T-cell (primary cell): ENCODE measurements around the gene DAPK2. TPM values are rescaled to one million over a fixed set of nuclear protein-coding genes. Genes with fewer than 3 reads are reported as not detected.

Experiments used
- ATAC-seq, 4 experiments: fragments of 200-7000 bp in 3 of 4; fragments of 150-1000 bp in 1 of 4; cut with Tn5 transposase; replicated peaks in 1 of 4; 1 replicate in 3 of 4; 2 replicates in 1 of 4; pipeline ENCODE4 v1.10.0; 2021; ENCODE audit warnings: moderate library complexity in 3 of 4, mild to moderate bottlenecking in 2 of 4, moderate number of reproducible peaks in 1 of 4
- CTCF ChIA-PET, 2 donors: fragments of 300-600 bp; sonication (Branson Sonifier 250); formaldehyde crosslinking; loops; one replicate each; lab custom pipeline; 2022; ENCODE audit warnings: antibody characterized with exemption in 2 of 2; lab: Charles Lee
- POLR2A ChIA-PET, 2 donors: fragments of 300-600 bp; sonication (Branson Sonifier 250); formaldehyde crosslinking; loops; one replicate each; lab custom pipeline; 2022; ENCODE audit warnings: antibody characterized with exemption in 2 of 2; lab: Charles Lee
- DNase-seq, 35 experiments: peaks; one replicate each; pipeline versions ENCODE4 v3.0.0 to v3.0.0-alpha.2; 2013 to 2023
- H3K27ac ChIP-seq: one replicate; pipeline ENCODE4 v1.5.1; 2013; ENCODE audit warnings: low read length
- H3K27me3 ChIP-seq, 2 experiments: replicated peaks in 1 of 2; 1 replicate in 1 of 2; 2 replicates in 1 of 2; pipeline versions ENCODE4 v1.6.1 to v1.7.0; 2013; ENCODE audit warnings: low read length in 1 of 2, mixed read lengths in 1 of 2; ENCODE audit not compliant: control insufficient read depth in 2 of 2, insufficient read depth in 2 of 2; ENCODE audit errors: extremely low read depth in 1 of 2
- H3K36me3 ChIP-seq, 2 donors: 1 replicate in 1 of 2; 2 replicates in 1 of 2; pipeline versions ENCODE4 v1.6.1 to v1.7.0; 2013; ENCODE audit warnings: low read length in 1 of 2; ENCODE audit not compliant: control insufficient read depth in 2 of 2, insufficient read depth in 1 of 2; ENCODE audit errors: extremely low read depth in 1 of 2
- H3K4me1 ChIP-seq, 2 experiments: 1 replicate in 1 of 2; 2 replicates in 1 of 2; pipeline versions ENCODE4 v1.6.1 to v1.7.0; 2013; ENCODE audit warnings: low read length in 2 of 2, mixed read lengths in 1 of 2; ENCODE audit not compliant: insufficient read depth in 2 of 2, control insufficient read depth in 1 of 2; ENCODE audit errors: extremely low read depth in 1 of 2
- H3K4me3 ChIP-seq, 2 donors: 1 replicate in 1 of 2; 2 replicates in 1 of 2; pipeline versions ENCODE4 v1.5.1 to v1.7.0; 2013; ENCODE audit warnings: mild to moderate bottlenecking in 2 of 2, low read length in 1 of 2, moderate library complexity in 1 of 2; ENCODE audit not compliant: control insufficient read depth in 1 of 2; ENCODE audit errors: extremely low read depth in 1 of 2
- H3K9me3 ChIP-seq: 2 replicates; pipeline ENCODE4 v1.7.0; 2013
- H3K27ac Mint-ChIP-seq, 2 donors: one replicate each; pipeline ENCODE4 v1.8.0; 2020 to 2021; ENCODE audit warnings: mild to moderate bottlenecking in 2 of 2, mixed read lengths in 2 of 2
- H3K27me3 Mint-ChIP-seq, 2 donors: one replicate each; pipeline ENCODE4 v1.8.0; 2021 to 2022; ENCODE audit warnings: mixed read lengths in 2 of 2
- H3K36me3 Mint-ChIP-seq: one replicate; pipeline ENCODE4 v1.8.0; 2021; ENCODE audit warnings: mixed read lengths
- H3K4me1 Mint-ChIP-seq, 3 donors: one replicate each; pipeline ENCODE4 v1.8.0; 2020 to 2022; ENCODE audit warnings: mixed read lengths in 3 of 3, mild to moderate bottlenecking in 1 of 3
- H3K4me3 Mint-ChIP-seq, 3 donors: one replicate each; pipeline ENCODE4 v1.8.0; 2020 to 2022; ENCODE audit warnings: mild to moderate bottlenecking in 3 of 3, mixed read lengths in 3 of 3, moderate library complexity in 3 of 3
- H3K9me3 Mint-ChIP-seq, 3 donors: one replicate each; pipeline ENCODE4 v1.8.0; 2020 to 2022; ENCODE audit warnings: mixed read lengths in 3 of 3
- WGBS: methylation state at CpG from one replicate; pipeline ENCODE4 v1.1.5; 2013; ENCODE audit warnings: missing lambda C conversion rate; ENCODE audit not compliant: insufficient coverage; 5-methylcytosine and 5-hydroxymethylcytosine counted together
- total RNA-seq, 35 experiments: library from RNA in 6 of 35; stranded (reverse) in 6 of 35; fragments of 120-200 nt in 1 of 35; gene quantifications; one replicate each; pipeline versions ENCODE4 v1.2.1 to v1.2.4 and lab custom pipeline; 2013 to 2026

The DAPK2 gene
- total RNA-seq, 5 donors from 2014 or later (not counting 1 experiment from before 2014, with no cell fraction given): 0.78 to 23.5 (median 6.1) TPM

GRCh38 chr15:63945838-63946298 lies 100.4 kb downstream of the DAPK2 start:
- Mint-ChIP-seq H3K36me3 (no peaks in the 10 kb centered on the region), H3K27me3 (no peaks in the 10 kb centered on the region), H3K9me3 (no peaks in the 10 kb centered on the region), H3K4me3 (no peak overlapping the region), H3K27ac (no peak overlapping the region), H3K4me1 (peaks cover 13 to 24% (median 18%) of the 10 kb centered on the region in 3 donors)
- H3K9me3 ChIP-seq: no peaks in the 10 kb centered on the region
- no peak overlapping the region for H3K4me3 ChIP-seq
- DNase-seq: no peak
- no peak for ATAC-seq
- no peak overlapping the region for H3K27ac ChIP-seq
- CTCF ChIA-PET: interaction anchor here (0.6 to 3.2 kb wide), 18 partner anchors 9 to 434 kb away, joined by 3 to 19 read pairs (median 4); partner anchors contain the start of gene DAPK2 (in 1 of the 2)
- no peaks in the 10 kb centered on the region for H3K27me3 ChIP-seq
- H3K4me1 ChIP-seq: peaks cover 0 to 12% of the 10 kb centered on the region in 2 experiments
- no peaks in the 10 kb centered on the region for H3K36me3 ChIP-seq
- over 99% methylated on average over 7 of the region's 9 CpGs for WGBS
- POLR2A ChIA-PET: no interaction called here

DNA sequence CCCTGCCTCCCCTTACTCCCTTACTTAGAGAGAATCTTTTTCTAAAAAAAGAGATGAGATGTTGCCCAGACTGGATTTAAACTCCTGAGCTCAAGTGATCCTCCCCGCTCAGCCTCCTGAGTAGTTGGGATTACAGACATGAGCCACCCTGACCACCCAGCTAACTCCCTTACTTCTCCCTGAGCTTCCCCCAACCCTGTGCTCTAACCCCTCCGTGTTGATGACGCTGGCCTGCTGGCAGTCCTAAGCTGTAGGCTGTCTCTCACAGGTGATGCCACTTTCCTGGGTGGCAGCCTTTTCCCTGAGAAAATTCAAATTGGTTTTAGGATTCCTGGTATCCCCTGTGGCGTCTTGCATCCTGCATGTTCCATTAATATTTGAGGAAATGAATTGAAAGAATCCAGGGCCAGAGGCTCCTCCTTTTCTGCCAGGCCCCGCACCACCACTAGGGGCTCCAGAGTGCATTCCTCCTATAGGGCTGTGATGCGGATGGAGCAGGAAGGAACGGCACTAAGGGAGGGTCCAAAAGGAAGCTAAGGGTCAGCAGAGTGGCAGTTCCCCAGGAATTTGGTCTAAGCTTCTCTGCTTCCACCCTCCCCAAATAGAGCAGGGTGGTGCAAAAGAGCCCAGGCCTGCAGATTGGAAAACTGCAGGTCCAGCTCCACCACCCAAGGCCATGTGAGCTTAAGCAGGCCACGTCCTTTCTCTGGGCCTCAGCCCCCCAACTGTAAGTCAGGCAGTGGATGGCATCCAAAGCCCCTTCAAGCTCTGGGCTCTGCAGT lies 101.1 kb downstream of the DAPK2 start:
- Mint-ChIP-seq H3K27me3 (no peaks in the 10 kb centered on the region), H3K27ac (peak overlapping the region; percentile 8 to 74), H3K36me3 (no peaks in the 10 kb centered on the region), H3K9me3 (no peaks in the 10 kb centered on the region), H3K4me3 (peak overlapping the region in 1 of 3 donors; percentile 13), H3K4me1 (peaks cover 13 to 28% (median 20%) of the 10 kb centered on the region in 3 donors)
- H3K4me3 ChIP-seq: no peak overlapping the region
- H3K27me3 ChIP-seq: no peaks in the 10 kb centered on the region
- ATAC-seq (peak; percentile 81 to 91 (median 89)), DNase-seq (peak; percentile 11 to 73 (median 58))
- H3K9me3 ChIP-seq: no peaks in the 10 kb centered on the region
- WGBS: 93% methylated on average over 3 of the region's 8 CpGs
- no peak overlapping the region for H3K27ac ChIP-seq
- POLR2A ChIA-PET: no interaction called here
- no peaks in the 10 kb centered on the region for H3K36me3 ChIP-seq
- H3K4me1 ChIP-seq: peaks cover 0 to 14% of the 10 kb centered on the region in 2 experiments
- CTCF ChIA-PET: interaction anchor here (0.5 to 3.2 kb wide), 21 partner anchors 9 to 826 kb away, joined by 3 to 19 read pairs (median 4); partner anchors contain the start of gene DAPK2 (in 2 of the 2)

DNA sequence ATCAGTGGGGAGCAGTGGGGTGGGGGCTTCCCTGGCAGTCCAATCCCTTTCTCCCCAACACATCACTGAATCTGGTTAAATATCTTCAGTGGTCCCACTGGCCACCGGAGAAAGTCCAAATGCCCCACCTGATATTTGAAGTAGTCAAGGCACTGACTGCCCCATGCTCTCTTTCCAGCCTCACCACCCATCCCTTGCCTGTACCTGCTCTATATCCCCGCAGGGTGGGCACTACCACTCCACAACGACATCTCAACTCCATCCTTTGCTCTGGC lies 101.7 kb downstream of the DAPK2 start:
- no peaks in the 10 kb centered on the region for H3K27me3 Mint-ChIP-seq
- ATAC-seq (no peak), DNase-seq (no peak)
- H3K36me3 ChIP-seq: no peaks in the 10 kb centered on the region
- peaks cover under 1 to 20% of the 10 kb centered on the region in 2 experiments for H3K4me1 ChIP-seq
- H3K27ac Mint-ChIP-seq: peak overlapping the region; percentile 8 to 49
- ChIA-PET POLR2A (no interaction called here), CTCF (interaction anchor here (0.5 to 3.2 kb wide), 6 partner anchors 10 to 826 kb away, joined by 3 to 19 read pairs (median 3); partner anchors contain the start of gene DAPK2 (in 1 of the 2))
- H3K27me3 ChIP-seq: no peaks in the 10 kb centered on the region
- H3K27ac ChIP-seq: no peak overlapping the region
- H3K36me3 Mint-ChIP-seq: no peaks in the 10 kb centered on the region
- no peaks in the 10 kb centered on the region for H3K9me3 ChIP-seq
- WGBS: 100% methylated on average over 1 of the region's 3 CpGs
- H3K4me3 ChIP-seq: no peak overlapping the region
- H3K4me3 Mint-ChIP-seq: no peak overlapping the region
- H3K9me3 Mint-ChIP-seq: no peaks in the 10 kb centered on the region
- H3K4me1 Mint-ChIP-seq: peaks cover 19 to 33% (median 26%) of the 10 kb centered on the region in 3 donors

DNA sequence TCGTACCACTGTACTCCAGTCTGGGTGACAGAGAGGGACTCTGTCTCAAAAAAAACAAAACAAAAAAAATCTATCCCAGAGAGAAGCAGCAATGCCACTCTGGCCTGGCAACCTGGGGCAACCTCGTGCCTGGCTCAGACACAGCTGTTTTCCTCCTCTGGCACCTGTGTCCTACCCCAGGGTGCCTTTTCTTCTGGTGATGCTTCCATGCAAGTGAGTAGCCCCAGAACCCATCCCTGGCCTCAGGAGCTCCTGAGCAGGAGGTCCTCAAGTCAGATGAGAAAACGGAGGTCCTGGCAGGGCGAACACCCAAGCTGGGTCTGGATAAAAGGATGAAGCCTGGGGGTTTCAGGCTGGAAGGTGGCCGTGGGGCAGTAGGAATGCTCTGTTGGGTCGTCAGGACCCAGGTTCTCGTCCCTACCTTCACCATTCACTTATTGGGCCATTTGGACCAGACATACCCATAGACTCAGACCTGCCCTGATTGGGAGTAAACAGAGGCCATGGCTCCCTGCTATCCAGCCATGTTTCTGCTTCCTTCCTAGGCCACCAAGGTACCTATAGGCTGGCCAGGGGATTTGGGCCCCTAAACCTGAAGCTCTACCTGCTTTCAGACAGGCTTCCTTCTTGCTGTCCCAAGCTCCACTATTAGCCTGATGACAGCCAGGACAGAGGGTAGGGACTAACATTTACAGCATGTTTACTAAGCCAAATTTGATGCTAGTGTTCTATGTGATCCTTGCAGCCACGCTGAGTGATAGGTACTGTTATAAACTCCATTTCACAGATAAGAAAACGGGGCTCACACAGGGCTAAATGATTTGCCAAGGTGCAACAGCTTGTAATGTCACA lies 102.2 kb downstream of the DAPK2 start:
- Mint-ChIP-seq H3K27ac (peak overlapping the region in 1 of 2 donors; percentile 15), H3K4me1 (peaks cover 25 to 39% (median 31%) of the 10 kb centered on the region in 3 donors), H3K9me3 (no peaks in the 10 kb centered on the region), H3K36me3 (no peaks in the 10 kb centered on the region), H3K27me3 (no peaks in the 10 kb centered on the region), H3K4me3 (no peak overlapping the region)
- no peak overlapping the region for H3K27ac ChIP-seq
- H3K4me3 ChIP-seq: no peak overlapping the region
- H3K9me3 ChIP-seq: no peaks in the 10 kb centered on the region
- 90% methylated on average over 2 of the region's 9 CpGs for WGBS
- peaks cover 6 to 25% of the 10 kb centered on the region in 2 experiments for H3K4me1 ChIP-seq
- no peaks in the 10 kb centered on the region for H3K36me3 ChIP-seq
- ATAC-seq: no peak
- POLR2A ChIA-PET: no interaction called here
- no peak for DNase-seq
- no peaks in the 10 kb centered on the region for H3K27me3 ChIP-seq
- CTCF ChIA-PET: interaction anchor here (0.6 to 3.2 kb wide), 4 partner anchors 67 to 825 kb away, joined by 3 to 19 read pairs (median 3); partner anchors contain the start of gene DAPK2 (in 1 of the 2)

GRCh38 chr15:63942486-63943365 lies 103.6 kb downstream of the DAPK2 start:
- Histone ChIP-seq H3K27ac (no peak overlapping the region), H3K27me3 (no peaks in the 10 kb centered on the region), H3K9me3 (no peaks in the 10 kb centered on the region), H3K36me3 (no peaks in the 10 kb centered on the region), H3K4me3 (no peak overlapping the region), H3K4me1 (peaks cover 12 to 39% of the 10 kb centered on the region in 2 experiments)
- no peaks in the 10 kb centered on the region for H3K27me3 Mint-ChIP-seq
- H3K4me3 Mint-ChIP-seq: no peak overlapping the region
- DNase-seq: no peak
- H3K27ac Mint-ChIP-seq: peak overlapping the region; percentile 53 to 82
- 96% methylated on average over 5 of the region's 6 CpGs for WGBS
- H3K36me3 Mint-ChIP-seq: no peaks in the 10 kb centered on the region
- peaks cover 38 to 52% (median 43%) of the 10 kb centered on the region in 3 donors for H3K4me1 Mint-ChIP-seq
- no peaks in the 10 kb centered on the region for H3K9me3 Mint-ChIP-seq
- no peak for ATAC-seq
- ChIA-PET POLR2A (no interaction called here), CTCF (no interaction called here)
